ENCODE results near the gene CWH43.
"Not testable (repeated sequence)": the region's sequence is repeated elsewhere in the genome, so short reads cannot be mapped to it uniquely, and the experiment has no call there.

CWH43 gene

GRCh38 chr4:49097071-49097470, 111.0 kb downstream of the CWH43 start:
- H3K9me3 ChIP-seq (ENCODE audit: insufficient read depth, low read depth, low read length), result peaks cover 51% of the 10 kb centered on the region
- not testable (repeated sequence) for H3K27ac ChIP-seq (ENCODE audit: low read depth, low read length); H3K27me3 ChIP-seq (ENCODE audit: insufficient read depth, low read length); H3K9ac ChIP-seq (ENCODE audit: low read depth, low read length); H3K4me3 ChIP-seq (ENCODE audit: low read length); H3K36me3 ChIP-seq (ENCODE audit: insufficient read depth, low read length); H3K4me1 ChIP-seq (ENCODE audit: insufficient read depth, low read length)
- 62% methylated on average over 9 of the region's 9 CpGs for WGBS

- H3K27ac ChIP-seq (ENCODE audit: low read depth, low read length); H3K36me3 ChIP-seq (ENCODE audit: insufficient read depth, low read length); H3K9ac ChIP-seq (ENCODE audit: low read depth, low read length); H3K4me1 ChIP-seq (ENCODE audit: insufficient read depth, low read length); H3K27me3 ChIP-seq (ENCODE audit: insufficient read depth, low read length): not testable (repeated sequence)
- 61% methylated on average over 11 of the region's 11 CpGs for WGBS
- H3K9me3 ChIP-seq (ENCODE audit: insufficient read depth, low read depth, low read length), result peaks cover 49% of the 10 kb centered on the region
- H3K4me3 ChIP-seq (ENCODE audit: low read length), result peak overlapping the region; percentile 11; the same call in 1 of the 2 replicates
These were observed 111.4 kb downstream of the CWH43 start for GRCh38 chr4:49097505-49097904.

GRCh38 chr4:49098034-49098759, 112.1 kb downstream of the CWH43 start:
- peaks cover 51% of the 10 kb centered on the region for H3K9me3 ChIP-seq (ENCODE audit: insufficient read depth, low read depth, low read length)
- not testable (repeated sequence) for H3K4me3 ChIP-seq (ENCODE audit: low read length); H3K27me3 ChIP-seq (ENCODE audit: insufficient read depth, low read length); H3K27ac ChIP-seq (ENCODE audit: low read depth, low read length); H3K9ac ChIP-seq (ENCODE audit: low read depth, low read length); H3K4me1 ChIP-seq (ENCODE audit: insufficient read depth, low read length); H3K36me3 ChIP-seq (ENCODE audit: insufficient read depth, low read length)
- 76% methylated on average over 14 of the region's 14 CpGs for WGBS

- not testable (repeated sequence) for H3K4me1 ChIP-seq (ENCODE audit: insufficient read depth, low read length); H3K36me3 ChIP-seq (ENCODE audit: insufficient read depth, low read length); H3K9ac ChIP-seq (ENCODE audit: low read depth, low read length); H3K27ac ChIP-seq (ENCODE audit: low read depth, low read length); H3K27me3 ChIP-seq (ENCODE audit: insufficient read depth, low read length)
- H3K9me3 ChIP-seq (ENCODE audit: insufficient read depth, low read depth, low read length), result peaks cover 68% of the 10 kb centered on the region
- H3K4me3 ChIP-seq (ENCODE audit: low read length), result peak overlapping the region; percentile 3; the same call in 1 of the 2 replicates
- 78% methylated on average over 16 of the region's 16 CpGs for WGBS
These were observed 113.9 kb downstream of the CWH43 start for GRCh38 chr4:49099831-49100444.

GRCh38 chr4:49102344-49102898, 116.3 kb downstream of the CWH43 start:
- H3K36me3 ChIP-seq (ENCODE audit: insufficient read depth, low read length); H3K27ac ChIP-seq (ENCODE audit: low read depth, low read length); H3K9ac ChIP-seq (ENCODE audit: low read depth, low read length); H3K27me3 ChIP-seq (ENCODE audit: insufficient read depth, low read length); H3K4me1 ChIP-seq (ENCODE audit: insufficient read depth, low read length): not testable (repeated sequence)
- Histone ChIP-seq H3K9me3 (ENCODE audit: insufficient read depth, low read depth, low read length) (peaks cover 74% of the 10 kb centered on the region), H3K4me3 (ENCODE audit: low read length) (peak overlapping the region; percentile 1; the same call in 1 of the 2 replicates)
- WGBS, result 70% methylated on average over 8 of the region's 9 CpGs

GRCh38 chr4:49103436-49104136, 117.5 kb downstream of the CWH43 start:
- H3K4me1 ChIP-seq (ENCODE audit: insufficient read depth, low read length); H3K27me3 ChIP-seq (ENCODE audit: insufficient read depth, low read length); H3K9ac ChIP-seq (ENCODE audit: low read depth, low read length); H3K36me3 ChIP-seq (ENCODE audit: insufficient read depth, low read length); H3K4me3 ChIP-seq (ENCODE audit: low read length); H3K27ac ChIP-seq (ENCODE audit: low read depth, low read length): not testable (repeated sequence)
- peaks cover 75% of the 10 kb centered on the region for H3K9me3 ChIP-seq (ENCODE audit: insufficient read depth, low read depth, low read length)
- WGBS, result 66% methylated on average over 13 of the region's 14 CpGs

- 68% methylated on average over 17 of the region's 17 CpGs for WGBS
- not testable (repeated sequence) for H3K27me3 ChIP-seq (ENCODE audit: insufficient read depth, low read length); H3K4me1 ChIP-seq (ENCODE audit: insufficient read depth, low read length); H3K27ac ChIP-seq (ENCODE audit: low read depth, low read length); H3K36me3 ChIP-seq (ENCODE audit: insufficient read depth, low read length); H3K9ac ChIP-seq (ENCODE audit: low read depth, low read length)
- peak overlapping the region; percentile 14; the same call in 1 of the 2 replicates for H3K4me3 ChIP-seq (ENCODE audit: low read length)
- H3K9me3 ChIP-seq (ENCODE audit: insufficient read depth, low read depth, low read length), result peaks cover 69% of the 10 kb centered on the region
These were observed 118.3 kb downstream of the CWH43 start for GRCh38 chr4:49104231-49104930.

GRCh38 chr4:49105248-49105904, 119.3 kb downstream of the CWH43 start:
- not testable (repeated sequence) for H3K27ac ChIP-seq (ENCODE audit: low read depth, low read length)
- peaks cover 68% of the 10 kb centered on the region for H3K9me3 ChIP-seq (ENCODE audit: insufficient read depth, low read depth, low read length)
- 78% methylated on average over 11 of the region's 11 CpGs for WGBS

GRCh38 chr4:49107262-49107661, 121.2 kb downstream of the CWH43 start:
- H3K9me3 ChIP-seq (ENCODE audit: insufficient read depth, low read depth, low read length), result peaks cover 83% of the 10 kb centered on the region
- H3K36me3 ChIP-seq (ENCODE audit: insufficient read depth, low read length); H3K4me3 ChIP-seq (ENCODE audit: low read length); H3K27ac ChIP-seq (ENCODE audit: low read depth, low read length); H3K9ac ChIP-seq (ENCODE audit: low read depth, low read length); H3K27me3 ChIP-seq (ENCODE audit: insufficient read depth, low read length); H3K4me1 ChIP-seq (ENCODE audit: insufficient read depth, low read length): not testable (repeated sequence)
- 65% methylated on average over 6 of the region's 6 CpGs for WGBS

More at GRCh38 chr4:49105248-49105904, 119.3 kb downstream of the CWH43 start:
- H3K36me3 ChIP-seq (ENCODE audit: insufficient read depth, low read length); H3K9ac ChIP-seq (ENCODE audit: low read depth, low read length); H3K4me1 ChIP-seq (ENCODE audit: insufficient read depth, low read length); H3K27me3 ChIP-seq (ENCODE audit: insufficient read depth, low read length): not testable (repeated sequence)
- peak overlapping the region; percentile 25; the same call in 1 of the 2 replicates for H3K4me3 ChIP-seq (ENCODE audit: low read length)

- not testable (repeated sequence) for H3K27me3 ChIP-seq (ENCODE audit: insufficient read depth, low read length); H3K9ac ChIP-seq (ENCODE audit: low read depth, low read length); H3K4me1 ChIP-seq (ENCODE audit: insufficient read depth, low read length); H3K27ac ChIP-seq (ENCODE audit: low read depth, low read length); H3K36me3 ChIP-seq (ENCODE audit: insufficient read depth, low read length)
- peaks cover 84% of the 10 kb centered on the region for H3K9me3 ChIP-seq (ENCODE audit: insufficient read depth, low read depth, low read length)
- H3K4me3 ChIP-seq (ENCODE audit: low read length), result peak overlapping the region; percentile 1; the same call in 1 of the 2 replicates
- WGBS, result 60% methylated on average over 14 of the region's 17 CpGs
These were observed 122.3 kb downstream of the CWH43 start for GRCh38 chr4:49108183-49108978.
